HG03520 (cell line): ENCODE results near the gene ZNF513.

ENCODE experiments used
- ATAC-seq: cut with Tn5 transposase; IDR thresholded peaks from one replicate; pipeline ENCODE4 v1.9.1; 2021; ENCODE audit warnings: mild to moderate bottlenecking, moderate library complexity; ENCODE audit not compliant: unreplicated experiment

ZNF513 gene

DNA sequence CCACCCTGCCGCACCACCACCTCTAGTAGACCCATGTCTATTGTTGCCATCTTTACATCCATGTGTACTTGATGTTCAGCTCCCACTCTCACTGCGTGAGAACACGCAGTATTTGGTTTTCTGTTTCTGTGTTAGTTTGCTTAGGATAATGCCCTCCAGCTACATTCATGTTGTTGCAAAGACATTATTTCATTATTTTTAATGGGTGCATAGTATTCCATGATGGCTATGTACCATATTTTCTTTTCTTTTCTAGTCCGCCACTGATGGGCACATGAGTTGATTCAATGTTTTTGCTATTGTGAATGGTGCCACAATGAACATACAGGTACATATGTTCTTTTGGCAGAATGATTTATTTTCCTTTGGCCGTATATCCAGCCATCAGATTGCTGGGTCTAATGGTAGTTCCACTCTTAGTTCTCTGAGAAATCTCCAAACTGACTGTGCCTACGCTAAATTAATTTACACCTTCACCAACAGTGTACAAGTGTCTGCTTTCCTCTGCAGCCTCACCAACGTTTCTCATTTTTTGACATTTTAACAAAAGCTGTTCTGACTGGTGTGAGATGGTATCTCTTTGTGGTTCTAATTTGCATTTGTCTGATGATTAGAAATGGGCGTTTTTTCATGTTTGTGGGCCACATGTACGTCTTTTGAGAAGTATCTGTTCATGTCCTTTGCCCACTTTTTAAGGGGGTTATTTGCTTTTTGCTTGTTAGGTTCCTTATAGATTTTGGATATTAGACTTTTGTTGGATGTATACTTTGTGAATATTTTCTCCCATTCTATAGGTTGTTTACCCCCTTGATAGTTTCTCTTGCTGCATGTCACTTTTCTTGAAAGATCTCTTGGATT lies 10.5 kb upstream of the ZNF513 start:
- no peak for ATAC-seq

DNA sequence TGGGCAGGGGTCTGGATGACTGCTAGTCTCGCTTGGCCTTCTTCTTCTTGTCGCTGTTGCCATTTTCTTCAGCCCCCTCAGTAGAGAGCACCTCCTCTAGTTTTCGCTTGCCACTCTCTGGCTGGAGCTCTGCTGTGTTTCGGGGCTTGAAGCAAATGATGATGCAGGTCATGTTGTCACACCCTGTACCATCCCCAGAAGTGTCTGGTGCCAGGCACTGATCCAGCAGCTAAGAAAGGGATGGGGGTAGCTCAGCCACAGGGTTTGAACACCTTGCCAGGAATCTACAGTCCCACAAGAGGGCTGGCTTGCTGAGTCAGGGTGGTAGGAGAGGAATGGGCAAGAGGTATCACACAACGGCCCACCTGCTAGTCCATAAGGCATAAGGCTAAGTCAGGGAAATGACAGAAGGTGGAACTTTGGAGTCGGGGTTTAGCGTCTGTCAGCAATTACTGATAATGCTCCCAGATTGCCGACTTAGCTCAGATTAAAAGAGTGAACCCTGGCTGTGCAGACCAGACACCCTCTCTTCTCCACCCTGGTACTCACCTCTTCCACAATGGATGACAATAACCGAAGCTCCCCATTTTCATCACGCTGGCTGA lies 1.1 kb upstream of the ZNF513 start:
- ATAC-seq, result no peak

GRCh38 chr2:27379836-27380625 lies 503 bp downstream of the ZNF513 start:
- ATAC-seq, result peak; percentile 29

DNA sequence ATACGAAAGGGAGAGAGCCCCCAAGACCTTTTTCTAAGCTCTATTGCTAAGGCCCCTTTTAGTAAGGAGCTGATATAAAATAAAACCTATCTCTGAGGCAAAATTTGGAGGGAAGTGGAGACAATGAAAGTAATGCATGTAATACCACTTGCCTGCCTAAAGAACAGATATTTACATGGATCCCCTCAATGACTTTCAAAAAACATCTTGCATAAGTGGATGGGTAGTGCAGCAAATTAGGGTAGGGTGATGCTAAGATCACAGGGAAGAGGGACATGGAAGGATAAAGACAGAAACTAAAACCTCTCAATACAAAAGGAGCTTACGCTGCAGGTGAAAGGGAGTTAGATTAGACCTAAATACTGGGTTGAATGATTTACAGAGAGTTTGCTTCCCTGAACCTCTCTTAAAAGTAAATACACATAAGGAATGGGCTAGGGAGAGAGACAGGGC lies 1.1 kb downstream of the ZNF513 start:
- no peak for ATAC-seq

GRCh38 chr2:27378809-27379290 lies 1.7 kb downstream of the ZNF513 start:
- no peak for ATAC-seq

DNA sequence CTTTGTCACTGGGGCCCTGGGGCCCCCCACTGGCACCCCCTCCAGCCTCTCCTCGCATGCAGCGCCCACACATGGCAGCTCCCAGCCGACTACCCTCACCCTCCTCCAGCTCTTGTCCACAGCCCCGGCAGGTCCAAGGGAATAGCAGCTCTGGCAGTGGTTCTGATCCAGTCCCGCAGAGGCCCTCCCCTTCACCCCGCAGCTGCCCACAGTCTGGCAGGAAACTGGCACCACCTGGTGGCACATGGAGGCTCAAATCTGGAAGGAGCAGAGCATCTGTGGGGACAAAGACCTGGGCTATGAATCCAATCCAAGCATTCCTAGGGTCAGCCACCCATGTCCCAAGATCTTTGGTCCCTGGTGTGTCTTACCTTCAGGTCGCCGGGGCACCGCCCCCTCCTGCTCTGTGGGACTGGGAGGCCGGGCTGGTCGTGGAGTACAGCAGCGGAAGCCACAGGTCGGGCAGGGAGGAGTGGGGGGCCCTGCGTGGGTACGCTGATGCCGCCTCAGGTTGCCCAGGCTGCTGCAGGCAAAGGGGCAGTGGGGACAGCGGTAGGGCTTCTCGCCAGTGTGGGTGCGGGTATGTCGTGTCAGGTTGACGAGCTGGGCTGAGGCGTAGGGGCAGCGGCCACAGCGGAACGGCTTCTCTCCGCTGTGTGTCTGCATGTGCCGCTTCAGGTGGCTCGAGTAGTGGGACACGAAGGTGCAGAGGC lies 2.3 kb downstream of the ZNF513 start:
- ATAC-seq, result no peak

DNA sequence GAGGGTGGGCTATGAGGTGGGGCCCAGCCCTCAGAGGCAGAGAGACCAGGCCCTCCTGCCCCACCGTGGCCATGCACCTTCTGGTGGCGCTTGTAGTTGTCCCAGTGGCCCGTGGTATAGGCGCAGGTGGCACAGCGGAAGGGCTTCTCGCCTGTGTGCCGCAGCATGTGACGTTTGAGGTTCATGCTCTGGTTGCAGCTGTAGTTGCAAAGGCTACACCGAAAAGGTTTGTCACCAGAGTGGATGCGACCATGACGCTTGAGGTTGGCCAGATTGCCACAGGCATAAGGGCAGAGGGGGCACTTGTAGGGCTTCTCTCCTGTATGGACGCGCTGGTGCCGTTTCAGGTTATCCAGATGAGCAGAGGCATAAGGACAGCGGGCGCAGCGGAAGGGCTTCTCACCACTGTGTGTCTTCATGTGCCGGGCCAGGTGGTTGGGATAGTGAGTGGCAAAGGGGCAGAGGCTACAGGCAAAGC lies 2.9 kb downstream of the ZNF513 start:
- ATAC-seq, result no peak

GRCh38 chr2:27376866-27377617 lies 3.5 kb downstream of the ZNF513 start:
- no peak for ATAC-seq

- no peak for ATAC-seq
Observed at GRCh38 chr2:27376151-27376865, 4.2 kb downstream of the ZNF513 start.

- ATAC-seq, result no peak
Observed at GRCh38 chr2:27375513-27376099, 4.9 kb downstream of the ZNF513 start.

DNA sequence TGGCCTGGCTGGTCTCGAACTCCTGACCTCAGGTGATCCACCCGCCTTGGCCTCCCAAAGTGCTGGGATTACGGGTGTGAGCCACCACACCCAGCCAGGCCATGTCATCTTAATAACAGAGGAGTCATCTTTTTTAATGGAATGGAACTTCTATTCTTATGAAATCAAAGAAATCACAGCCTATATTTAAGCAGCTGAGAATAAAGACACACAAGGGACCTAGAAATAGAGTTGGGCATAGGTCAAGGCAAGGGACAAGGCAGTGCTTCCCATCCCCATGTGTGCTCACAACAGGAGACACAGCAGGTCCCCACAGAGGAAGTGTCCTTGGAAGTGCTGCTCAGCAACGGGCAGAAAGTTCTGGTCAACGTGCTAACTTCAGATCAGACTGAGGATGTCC lies 7.0 kb downstream of the ZNF513 start:
- ATAC-seq, result no peak

GRCh38 chr2:27372937-27373336 lies 7.6 kb downstream of the ZNF513 start:
- no peak for ATAC-seq

DNA sequence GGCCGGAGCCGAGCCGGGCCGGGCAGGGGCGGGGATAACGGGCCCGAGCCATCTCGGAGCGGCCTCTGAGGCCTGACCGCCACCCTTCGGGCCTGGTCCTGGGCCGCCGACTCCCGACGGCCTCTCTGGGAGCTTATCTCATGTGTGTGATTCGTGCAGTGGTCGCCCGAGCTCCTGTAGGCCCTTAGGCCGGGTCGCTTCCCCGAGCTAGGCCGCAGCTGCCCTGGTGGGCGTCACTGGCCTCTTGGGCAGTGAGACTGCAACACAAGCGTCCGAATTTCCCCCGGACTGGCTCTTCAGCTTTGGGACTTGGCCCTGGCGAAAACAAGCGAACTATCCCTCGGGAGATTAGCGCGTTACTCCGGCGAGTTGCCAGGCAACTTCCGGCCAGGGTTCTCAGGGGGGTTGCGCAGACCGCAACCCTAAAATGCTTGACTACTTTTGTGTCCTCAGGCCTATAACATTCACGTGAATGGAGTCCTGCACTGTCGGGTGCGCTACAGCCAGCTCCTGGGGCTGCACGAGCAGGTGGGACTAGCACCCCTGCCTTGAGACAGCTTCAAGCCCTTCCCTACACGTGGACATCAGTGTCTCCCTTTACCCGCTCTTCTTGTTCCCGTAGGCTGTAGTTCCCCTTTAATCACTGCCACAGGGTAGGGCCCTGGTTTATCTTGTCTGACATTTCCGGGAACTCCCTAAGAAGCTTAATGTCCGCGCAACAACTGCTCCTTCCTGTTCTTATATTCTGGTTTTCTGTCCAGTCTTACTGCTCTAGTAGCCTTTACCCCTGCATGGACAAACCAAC lies 9.5 kb downstream of the ZNF513 start:
- ATAC-seq, result peak; percentile 6

DNA sequence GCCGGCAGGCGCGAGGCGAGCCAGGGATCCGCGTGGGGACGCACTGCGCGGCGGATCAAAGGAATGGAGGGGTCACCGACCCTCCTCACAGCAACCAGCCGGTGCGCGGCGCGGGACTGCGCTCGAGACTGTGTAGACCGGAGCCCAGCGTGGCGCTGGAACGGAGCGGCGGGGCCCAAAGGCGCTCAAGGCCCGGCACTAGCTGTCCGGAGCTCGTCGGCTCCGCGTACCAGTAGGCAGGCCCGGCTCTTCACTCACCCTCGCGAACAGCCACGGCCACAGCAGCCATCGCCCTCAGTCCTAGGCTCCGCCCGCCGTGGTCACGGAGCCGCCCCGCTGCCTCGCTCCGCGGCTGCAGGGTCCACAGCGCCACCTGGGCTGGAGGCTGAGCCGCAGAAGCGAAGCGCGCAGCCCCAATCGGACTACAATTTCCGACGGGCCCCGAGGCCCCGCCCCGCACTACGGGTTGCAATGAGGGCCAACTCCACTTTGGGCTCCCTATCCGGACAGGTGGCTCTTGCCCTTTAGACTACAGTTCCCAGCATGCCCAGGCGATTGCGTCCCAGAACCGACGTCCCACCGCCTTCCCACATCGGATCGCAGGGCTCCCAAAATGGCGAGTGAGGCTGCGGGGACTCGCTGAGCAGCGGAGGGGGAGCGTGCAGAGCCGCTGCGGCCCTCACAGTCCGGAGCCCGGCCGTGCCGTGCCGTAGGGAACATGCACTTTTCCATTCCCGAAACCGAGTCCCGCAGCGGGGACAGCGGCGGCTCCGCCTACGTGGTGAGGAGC lies 10.3 kb downstream of the ZNF513 start, which contains the start of the genes EIF2B4 and SNX17:
EIF2B4 (minus strand) TSS at position 313 of the 790 bp plus-strand sequence; CDS start at position 289, 24 bp downstream.
SNX17 (plus strand) TSS at position 591 of the 790 bp plus-strand sequence; CDS start at position 719, 128 bp downstream.
- ATAC-seq, result peak; percentile 90

DNA sequence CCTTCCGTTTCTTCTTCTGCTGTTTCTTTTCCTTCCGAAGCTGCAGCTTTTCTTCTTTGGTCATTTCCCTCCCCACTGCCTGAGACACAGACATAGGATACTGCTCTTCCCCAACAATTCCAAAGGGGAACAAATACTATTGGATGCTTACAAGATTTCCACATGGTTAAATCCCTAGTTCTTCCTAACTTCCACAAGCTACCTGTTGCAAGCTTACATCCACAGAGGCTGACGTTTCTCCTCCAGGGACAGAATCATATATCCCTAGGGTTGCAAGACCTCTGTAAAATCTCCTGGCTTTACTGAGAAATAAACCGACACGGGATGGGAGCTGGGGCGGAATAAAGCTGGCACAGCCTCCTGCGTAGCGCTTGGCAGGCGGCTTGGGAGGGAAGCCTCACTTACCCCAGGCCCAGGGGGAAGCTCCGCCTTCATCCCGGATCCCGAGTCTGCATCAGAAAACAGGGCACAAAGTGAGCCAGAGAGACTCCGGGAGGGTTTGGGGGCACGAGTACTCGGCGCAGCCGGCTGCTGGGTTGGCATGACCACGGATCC lies 11.0 kb downstream of the ZNF513 start:
- no peak for ATAC-seq

DNA sequence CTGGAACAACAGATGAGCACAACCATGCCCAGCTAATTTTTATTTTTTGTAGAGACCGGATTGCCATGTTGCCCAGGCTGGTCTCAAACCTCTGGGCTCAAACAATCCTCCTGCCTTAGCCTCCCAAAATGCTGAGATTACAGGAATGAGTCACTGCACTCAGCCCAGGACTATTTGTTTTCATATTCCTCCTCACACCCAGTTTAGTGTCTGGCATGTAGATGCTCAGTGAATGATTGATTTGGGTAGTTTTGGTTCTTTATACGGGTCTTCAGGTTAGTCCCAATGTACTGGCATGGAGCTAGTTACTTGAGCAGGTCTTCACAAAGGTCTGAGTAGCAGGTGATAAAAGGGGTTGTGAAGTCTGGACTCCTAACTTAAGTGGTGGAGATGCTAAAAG lies 16.6 kb downstream of the ZNF513 start:
- no peak for ATAC-seq
